GM12891 (cell line): ENCODE results near the gene PAPPA2.

Experiments used
- POLR2A ChIP-seq: IDR thresholded peaks from 2 replicates; pipeline ENCODE4 v1.6.1; 2011; ENCODE audit warnings: low read depth, low read length, control low read depth
- POLR2AphosphoS5 ChIP-seq: IDR thresholded peaks from 2 replicates; pipeline ENCODE4 v1.6.1; 2011; ENCODE audit warnings: low read depth, low read length, control low read depth
- SPI1 ChIP-seq: IDR thresholded peaks from 2 replicates; pipeline ENCODE4 v1.6.1; 2011; ENCODE audit warnings: low read depth, low read length, control low read depth
- TAF1 ChIP-seq: IDR thresholded peaks from 2 replicates; pipeline ENCODE4 v1.6.1; 2011; ENCODE audit warnings: low read depth, low read length, control low read depth

- no peak for TF ChIP-seq POLR2A
- no peak for TF ChIP-seq SPI1
- no peak for TF ChIP-seq POLR2AphosphoS5
- TF ChIP-seq TAF1: no peak
These were observed 279.3 kb downstream of the PAPPA2 start for GRCh38 chr1:176742322-176742721.
